GM18505 (cell line): ENCODE measurements around the gene VPS51.
A peak's percentile ranks its signal among the peaks of the same experiment; 100 is the strongest.

Experiments used
- ATAC-seq: cut with Tn5 transposase; IDR thresholded peaks from one replicate; pipeline ENCODE4 v1.9.1; 2021; ENCODE audit not compliant: unreplicated experiment
- POLR2A ChIP-seq: IDR thresholded peaks from 4 replicates; pipeline ENCODE4 v1.6.1; 2011; ENCODE audit warnings: borderline replicate concordance; ENCODE audit not compliant: insufficient read depth, insufficient read length; ENCODE audit errors: extremely low read depth

VPS51 gene

GRCh38 chr11:65103476-65103875 lies 7.5 kb downstream of the VPS51 start:
- no peak for ATAC-seq
- TF ChIP-seq POLR2A, result no peak

GRCh38 chr11:65104628-65105027 lies 8.6 kb downstream of the VPS51 start:
- no peak for TF ChIP-seq POLR2A
- ATAC-seq, result no peak

GRCh38 chr11:65107078-65107477 lies 11.1 kb downstream of the VPS51 start:
- no peak for ATAC-seq
- TF ChIP-seq POLR2A, result no peak

- no peak for ATAC-seq
- no peak for TF ChIP-seq POLR2A
Observed at GRCh38 chr11:65107751-65108468, 11.9 kb downstream of the VPS51 start.

GRCh38 chr11:65108469-65109123 lies 12.6 kb downstream of the VPS51 start:
- no peak for ATAC-seq
- no peak for TF ChIP-seq POLR2A

GRCh38 chr11:65109231-65110198 lies 13.5 kb downstream of the VPS51 start:
- TF ChIP-seq POLR2A, result peak; percentile 9
- no peak for ATAC-seq

- no peak for ATAC-seq
- TF ChIP-seq POLR2A, result peak; percentile 7
Observed at GRCh38 chr11:65110354-65110861, 14.4 kb downstream of the VPS51 start.

- no peak for ATAC-seq
- no peak for TF ChIP-seq POLR2A
Observed at GRCh38 chr11:65111159-65111743, 15.2 kb downstream of the VPS51 start.

- peak; percentile 96 for TF ChIP-seq POLR2A
- peak; percentile 46 for ATAC-seq
Observed at GRCh38 chr11:65111744-65112545, 15.9 kb downstream of the VPS51 start, which contains the start of gene TM7SF2. TM7SF2 (plus strand) TSS chr11:65111872; CDS start chr11:65112016, 144 bp downstream.

- peak; percentile 37 for ATAC-seq
- TF ChIP-seq POLR2A, result no peak
Observed at GRCh38 chr11:65112546-65113360, 16.7 kb downstream of the VPS51 start.

- no peak for TF ChIP-seq POLR2A
- no peak for ATAC-seq
Observed at GRCh38 chr11:65113361-65113756, 17.3 kb downstream of the VPS51 start.

- no peak for TF ChIP-seq POLR2A
- ATAC-seq, result no peak
Observed at GRCh38 chr11:65113839-65114238, 17.8 kb downstream of the VPS51 start.
